Measurements from ENCODE around the gene UNC13C.
"Not testable (repeated sequence)": the region's sequence is repeated elsewhere in the genome, so short reads cannot be mapped to it uniquely, and the experiment has no call there.

GRCh38 chr15:54450288-54450687, 472.0 kb downstream of the UNC13C start:
- TF ChIP-seq POLR2AphosphoS5 (IDR thresholded peaks at IDR 0.05; ENCODE audit: low read length); EZH2 (IDR thresholded peaks at IDR 0.05; ENCODE audit: borderline replicate concordance, control insufficient read depth, low read depth, low read length); POLR2AphosphoS2 (IDR thresholded peaks at IDR 0.05; ENCODE audit: low read depth, low read length); CTCF (IDR thresholded peaks at IDR 0.05 in 2 of 3, conservative IDR thresholded peaks at IDR 0.05 in 1 of 3; ENCODE audit: control insufficient read depth in 2 of 3, extremely low read depth in 1 of 3, insufficient read depth in 1 of 3, low read depth in 3 of 3, low read length in 3 of 3); SMC3 (IDR thresholded peaks at IDR 0.05; ENCODE audit: borderline replicate concordance, low read length); YY1 (IDR thresholded peaks at IDR 0.05; ENCODE audit: low read depth, low read length); SUZ12 (IDR thresholded peaks at IDR 0.05; ENCODE audit: unreplicated experiment); RB1 (IDR thresholded peaks at IDR 0.05; ENCODE audit: borderline replicate concordance); CREM (IDR thresholded peaks at IDR 0.05; ENCODE audit: low read depth); MXI1 (IDR thresholded peaks at IDR 0.05; ENCODE audit: low read depth, low read length); TBL1XR1 (IDR thresholded peaks at IDR 0.05; ENCODE audit: low read depth, low read length): not testable (repeated sequence)
- TF ChIP-seq, protein P1, sequence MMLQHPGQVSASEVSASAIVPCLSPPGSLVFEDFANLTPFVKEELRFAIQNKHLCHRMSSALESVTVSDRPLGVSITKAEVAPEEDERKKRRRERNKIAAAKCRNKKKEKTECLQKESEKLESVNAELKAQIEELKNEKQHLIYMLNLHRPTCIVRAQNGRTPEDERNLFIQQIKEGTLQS (IDR thresholded peaks at IDR 0.05; ENCODE audit: borderline replicate concordance, extremely low read depth, low read depth, low read length): not testable (repeated sequence)

Measured in GM12878 (cell line).